ENCODE results near the gene NME3. TPM values are rescaled to one million over a fixed set of nuclear protein-coding genes. Genes with fewer than 3 reads are reported as not detected.

NME3 gene
- total RNA-seq, 1 experiment from 2014 or later, result 76.9 TPM

DNA sequence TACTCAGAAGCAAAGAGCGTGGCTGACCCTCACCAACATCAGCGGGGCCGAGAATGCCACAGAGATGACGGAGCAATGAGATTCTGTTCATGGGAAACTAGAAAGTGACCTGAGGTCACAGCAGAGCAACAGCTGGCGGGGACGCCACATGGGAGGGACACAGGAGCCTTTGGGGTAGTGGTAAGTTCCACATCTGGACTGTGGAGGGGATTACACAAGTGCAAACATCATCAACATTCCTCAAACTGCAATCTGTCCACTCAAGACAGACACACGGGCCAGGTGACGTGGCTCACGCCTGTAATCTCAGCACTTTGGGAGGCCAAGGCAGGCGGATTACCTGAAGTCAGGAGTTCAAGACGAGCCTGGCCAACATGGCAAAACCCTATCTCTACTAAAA, 44.1 kb upstream of the NME3 start:
- TF ChIP-seq CTCF (conservative IDR thresholded peaks at IDR 0.05), result no peak

More for the DNA sequence above, 44.1 kb upstream of the NME3 start:
- Histone ChIP-seq H3K4me2 (ENCODE audit: insufficient read depth, insufficient read length, low read length) (no peak overlapping the region), H4K91ac (ENCODE audit: insufficient read length, low read depth, low read length) (no peak overlapping the region), H2BK20ac (ENCODE audit: low read depth, low read length, poor library complexity, severe bottlenecking) (no peak overlapping the region), H3K4ac (ENCODE audit: low read depth, low read length) (no peak overlapping the region), H3K14ac (ENCODE audit: insufficient read depth, low read length) (no peak overlapping the region), H4K20me1 (ENCODE audit: control insufficient read depth, insufficient read depth, insufficient read length) (no peaks in the 10 kb centered on the region), H3K79me2 (ENCODE audit: insufficient read depth, low read length) (no peaks in the 10 kb centered on the region), H3K4me1 (ENCODE audit: insufficient read depth, low read length) (no peaks in the 10 kb centered on the region), H4K5ac (ENCODE audit: insufficient read length, low read depth, low read length) (no peak overlapping the region), H2BK5ac (ENCODE audit: insufficient read length, low read length) (no peak overlapping the region), H3T11ph (ENCODE audit: low read length) (no peak overlapping the region), H3K27me3 (ENCODE audit: insufficient read depth, low read length) (no peaks in the 10 kb centered on the region), H2BK120ac (ENCODE audit: low read depth, low read length, poor library complexity, severe bottlenecking) (no peak overlapping the region), H2BK12ac (ENCODE audit: insufficient read length, low read depth, low read length) (no peak overlapping the region), H3K79me1 (ENCODE audit: insufficient read depth, low read depth, low read length, poor library complexity, severe bottlenecking) (no peaks in the 10 kb centered on the region), H3K23me2 (ENCODE audit: insufficient read length, low read depth, low read length, poor library complexity, severe bottlenecking) (no peaks in the 10 kb centered on the region), H4K8ac (replicated peaks; ENCODE audit: insufficient read length, low read depth, low read length) (no peak overlapping the region), H2AK5ac (ENCODE audit: insufficient read length, low read length) (no peak overlapping the region), H2BK15ac (ENCODE audit: low read depth, low read length) (no peak overlapping the region), H3K23ac (ENCODE audit: insufficient read length, low read depth, low read length) (no peak overlapping the region), H3K9me3 (ENCODE audit: control insufficient read depth, low read depth, low read length) (no peaks in the 10 kb centered on the region), H3K9ac (ENCODE audit: extremely low read depth, insufficient read length, low read length) (no peak overlapping the region), H3K27ac (ENCODE audit: insufficient read length, low read depth, low read length) (no peak overlapping the region), H3K56ac (ENCODE audit: insufficient read length, low read depth, low read length) (no peak overlapping the region), H2AFZ (ENCODE audit: low read length) (no peak overlapping the region), H3K18ac (ENCODE audit: insufficient read length, low read depth, low read length) (no peak overlapping the region)
- DNase-seq, result no peak
- Mint-ChIP-seq H3K36me3 (ENCODE audit: insufficient read depth in 1 of 3, low read depth in 3 of 3) (peaks cover 4 to 17% (median 15%) of the 10 kb centered on the region in 3 experiments; a peak in 6 of 7 replicates), H3K4me3 (no peak overlapping the region), H3K4me1 (peaks cover 0 to 3% of the 10 kb centered on the region in 2 experiments; a peak in 2 of 4 replicates), H3K27me3 (ENCODE audit: low read depth) (no peaks in the 10 kb centered on the region; the same call in 1 of the 2 replicates), H3K27ac (no peak overlapping the region), H3K9me3 (no peaks in the 10 kb centered on the region)
- WGBS (ENCODE audit: extremely low coverage, insufficient read length, low lambda C conversion rate), result no CpG with 5 or more reads among the region's 11 CpGs

Measured in H9 (cell line).